ENCODE measurements around the gene PLCXD3. TPM values are rescaled to one million over a fixed set of nuclear protein-coding genes. Genes with fewer than 3 reads are reported as not detected.

PLCXD3 gene
- total and polyA plus RNA-seq, 8 donors: 0.07 to 4.8 (median 0.12) TPM

- DNase-seq: no peak
- no peaks in the 10 kb centered on the region for H3K36me3 ChIP-seq
- no peak for TF ChIP-seq CTCF (IDR thresholded peaks at IDR 0.05)
- no peak overlapping the region for H3K27ac ChIP-seq
- no peaks in the 10 kb centered on the region for H3K9me3 ChIP-seq
- intact Hi-C loops (cut with DNase I): no loop called here
- peaks cover 0 to 16% of the 10 kb centered on the region in 2 donors for H3K4me1 ChIP-seq
- no peak overlapping the region for H3K4me3 ChIP-seq
- peaks cover 4 to 35% of the 10 kb centered on the region in 2 donors for H3K27me3 ChIP-seq
- no peak for ATAC-seq
Measured at GRCh38 chr5:41511241-41511640, 840 bp upstream of the PLCXD3 start.

- intact Hi-C loops (cut with DNase I): no loop called here
- peaks cover 4 to 35% of the 10 kb centered on the region in 2 donors for H3K27me3 ChIP-seq
- H3K4me1 ChIP-seq: peaks cover 0 to 16% of the 10 kb centered on the region in 2 donors
- ATAC-seq: no peak
- peak overlapping the region; percentile 21 to 41 for H3K4me3 ChIP-seq
- H3K36me3 ChIP-seq: no peaks in the 10 kb centered on the region
- peak in 1 of 4 donors; percentile 51 for DNase-seq
- H3K27ac ChIP-seq: no peak overlapping the region
- TF ChIP-seq CTCF (IDR thresholded peaks at IDR 0.05): no peak
- H3K9me3 ChIP-seq: no peaks in the 10 kb centered on the region
Measured at GRCh38 chr5:41509399-41510175, 814 bp downstream of the PLCXD3 start.

GRCh38 chr5:41508696-41509398 lies 1.6 kb downstream of the PLCXD3 start:
- no peak for DNase-seq
- intact Hi-C loops (cut with DNase I): no loop called here
- TF ChIP-seq CTCF (IDR thresholded peaks at IDR 0.05): no peak
- no peaks in the 10 kb centered on the region for H3K36me3 ChIP-seq
- no peaks in the 10 kb centered on the region for H3K9me3 ChIP-seq
- ATAC-seq: no peak
- peak overlapping the region in 1 of 2 donors; percentile 41 for H3K4me3 ChIP-seq
- H3K4me1 ChIP-seq: peaks cover 0 to 16% of the 10 kb centered on the region in 2 donors
- H3K27ac ChIP-seq: no peak overlapping the region
- peaks cover 4 to 35% of the 10 kb centered on the region in 2 donors for H3K27me3 ChIP-seq

GRCh38 chr5:41508186-41508585 lies 2.2 kb downstream of the PLCXD3 start:
- ATAC-seq (no peak), DNase-seq (no peak)
- Histone ChIP-seq H3K27ac (no peak overlapping the region), H3K27me3 (peaks cover 4 to 35% of the 10 kb centered on the region in 2 donors), H3K4me1 (peaks cover 0 to 16% of the 10 kb centered on the region in 2 donors), H3K36me3 (no peaks in the 10 kb centered on the region), H3K4me3 (no peak overlapping the region), H3K9me3 (no peaks in the 10 kb centered on the region)
- intact Hi-C loops (cut with DNase I): no loop called here
- TF ChIP-seq CTCF (IDR thresholded peaks at IDR 0.05): no peak

GRCh38 chr5:41507501-41507900 lies 2.9 kb downstream of the PLCXD3 start:
- Histone ChIP-seq H3K27ac (no peak overlapping the region), H3K4me3 (no peak overlapping the region), H3K36me3 (no peaks in the 10 kb centered on the region), H3K27me3 (peaks cover 4 to 35% of the 10 kb centered on the region in 2 donors), H3K9me3 (no peaks in the 10 kb centered on the region), H3K4me1 (peaks cover 0 to 16% of the 10 kb centered on the region in 2 donors)
- intact Hi-C loops (cut with DNase I): no loop called here
- TF ChIP-seq CTCF (IDR thresholded peaks at IDR 0.05): no peak
- ATAC-seq (no peak), DNase-seq (no peak)
